GM18511 (cell line): ENCODE data around the gene ZNF365.
"Not testable (repeated sequence)": the region's sequence is repeated elsewhere in the genome, so short reads cannot be mapped to it uniquely, and the experiment has no call there.

Experiments
- ATAC-seq: cut with Tn5 transposase; IDR thresholded peaks from one replicate; pipeline ENCODE4 v1.9.1; 2021; ENCODE audit warnings: mild to moderate bottlenecking, moderate library complexity; ENCODE audit not compliant: unreplicated experiment

ZNF365 gene

GRCh38 chr10:62377026-62377415 is 2.9 kb downstream of the ZNF365 start:
- ATAC-seq, result no peak

DNA sequence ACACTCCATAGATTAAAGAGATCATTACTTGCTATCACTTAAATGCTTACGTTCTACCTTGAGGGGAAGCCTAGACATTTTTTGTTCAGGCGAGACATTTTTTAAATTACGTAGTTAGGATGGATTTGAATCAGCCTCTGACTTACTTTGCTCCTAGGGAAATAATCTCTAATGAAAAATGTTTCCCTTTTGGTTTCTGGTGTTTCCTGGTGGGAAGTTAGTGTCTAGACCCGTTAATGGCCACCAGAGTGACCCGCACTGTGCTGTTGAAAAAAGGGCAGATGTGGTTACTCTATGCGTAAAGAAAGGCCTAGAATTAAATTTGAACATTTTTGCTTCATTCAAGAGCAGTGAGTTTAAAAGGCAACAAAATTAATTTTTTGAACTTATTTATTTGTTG is 3.8 kb downstream of the ZNF365 start:
- ATAC-seq, result no peak

- ATAC-seq, result not testable (repeated sequence)
Observed at GRCh38 chr10:62378877-62379276, 4.7 kb downstream of the ZNF365 start.

DNA sequence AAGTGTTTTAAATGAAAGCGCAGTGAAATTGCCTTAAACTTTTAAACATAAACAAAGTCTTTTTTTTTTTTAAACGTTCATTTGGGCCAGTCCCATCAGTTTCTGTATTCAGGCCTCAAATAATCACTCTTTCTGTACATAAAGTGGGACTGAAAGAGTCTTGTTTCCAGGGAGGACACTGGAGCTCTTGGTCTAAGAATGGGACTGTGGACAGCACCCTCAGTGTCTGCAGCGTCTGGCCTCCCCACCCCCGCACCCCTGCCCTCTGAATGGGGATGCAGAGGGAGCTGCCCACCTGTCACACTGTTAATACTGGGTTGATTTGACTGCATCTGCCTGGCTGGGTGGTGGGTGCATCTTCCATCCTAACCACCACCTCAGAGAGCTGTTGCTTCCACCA is 5.2 kb downstream of the ZNF365 start:
- no peak for ATAC-seq

GRCh38 chr10:62380016-62380415 is 5.8 kb downstream of the ZNF365 start:
- no peak for ATAC-seq

- ATAC-seq, result no peak
Observed at GRCh38 chr10:62381385-62382102, 7.4 kb downstream of the ZNF365 start.

DNA sequence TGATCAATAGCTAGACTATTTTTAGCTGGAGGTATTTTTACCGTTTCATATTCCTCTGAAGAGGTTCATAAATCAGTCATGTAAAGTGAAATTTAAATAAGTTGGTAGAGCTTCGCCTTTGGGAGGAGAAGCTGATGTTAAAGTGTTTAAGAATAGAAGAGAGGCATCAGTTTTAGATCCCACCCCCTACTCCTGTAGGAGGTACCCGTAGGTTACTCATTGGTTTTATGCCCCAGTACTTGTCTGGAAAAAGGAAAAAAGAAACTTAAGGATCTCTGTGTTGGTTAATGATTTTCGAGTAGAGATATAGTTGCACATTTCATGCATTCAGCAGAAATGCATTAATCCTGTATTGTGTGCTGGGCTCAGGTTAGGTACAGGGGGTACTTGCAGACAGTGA is 8.7 kb downstream of the ZNF365 start:
- no peak for ATAC-seq

DNA sequence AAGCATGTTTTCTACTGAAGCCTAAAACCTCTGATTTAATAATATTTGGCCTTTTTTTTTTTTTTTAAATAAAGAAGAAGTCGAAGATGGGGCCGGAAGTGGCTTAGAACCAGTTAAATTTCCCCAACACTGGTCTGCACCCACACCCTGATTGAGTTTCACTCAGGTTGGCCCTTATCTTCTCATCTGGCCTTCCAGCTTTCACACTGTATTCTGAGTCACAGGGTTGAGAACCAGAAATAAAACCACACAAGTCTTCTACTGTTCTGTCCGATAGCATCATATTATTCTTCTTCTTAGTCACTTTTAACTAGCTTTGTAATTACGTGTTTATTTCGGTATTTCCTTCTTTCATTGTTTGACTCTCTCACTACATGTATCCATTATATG is 9.9 kb downstream of the ZNF365 start:
- ATAC-seq, result peak; percentile 91

DNA sequence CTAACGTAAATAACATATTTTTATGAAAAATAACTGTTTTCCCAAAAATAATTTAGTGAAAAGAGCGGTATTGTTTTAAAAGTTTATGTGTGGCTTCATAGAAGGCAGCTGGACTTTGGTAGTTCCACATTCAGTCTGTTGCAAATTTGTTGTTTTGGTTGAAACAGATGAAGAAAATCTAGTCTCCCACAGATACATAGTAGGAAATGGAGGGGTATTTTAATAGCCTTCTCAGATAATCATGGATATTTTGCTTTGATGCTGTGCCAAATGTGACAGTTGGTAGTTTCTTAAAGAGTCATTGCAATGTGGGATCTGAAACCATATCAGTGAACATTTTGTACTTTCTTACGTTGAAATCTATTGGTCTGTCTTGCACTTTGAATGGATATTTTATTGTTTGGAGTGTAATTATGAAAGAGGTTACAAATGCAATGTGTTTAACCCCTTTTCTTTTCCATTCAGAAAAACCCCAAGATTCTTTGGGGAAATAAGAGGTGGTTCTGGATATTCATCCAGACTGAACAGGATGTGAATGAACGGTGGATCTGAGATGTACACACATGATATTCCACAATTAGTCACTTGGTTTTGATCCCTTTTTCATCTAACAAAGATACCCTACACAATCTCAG is 10.4 kb downstream of the ZNF365 start:
- no peak for ATAC-seq

DNA sequence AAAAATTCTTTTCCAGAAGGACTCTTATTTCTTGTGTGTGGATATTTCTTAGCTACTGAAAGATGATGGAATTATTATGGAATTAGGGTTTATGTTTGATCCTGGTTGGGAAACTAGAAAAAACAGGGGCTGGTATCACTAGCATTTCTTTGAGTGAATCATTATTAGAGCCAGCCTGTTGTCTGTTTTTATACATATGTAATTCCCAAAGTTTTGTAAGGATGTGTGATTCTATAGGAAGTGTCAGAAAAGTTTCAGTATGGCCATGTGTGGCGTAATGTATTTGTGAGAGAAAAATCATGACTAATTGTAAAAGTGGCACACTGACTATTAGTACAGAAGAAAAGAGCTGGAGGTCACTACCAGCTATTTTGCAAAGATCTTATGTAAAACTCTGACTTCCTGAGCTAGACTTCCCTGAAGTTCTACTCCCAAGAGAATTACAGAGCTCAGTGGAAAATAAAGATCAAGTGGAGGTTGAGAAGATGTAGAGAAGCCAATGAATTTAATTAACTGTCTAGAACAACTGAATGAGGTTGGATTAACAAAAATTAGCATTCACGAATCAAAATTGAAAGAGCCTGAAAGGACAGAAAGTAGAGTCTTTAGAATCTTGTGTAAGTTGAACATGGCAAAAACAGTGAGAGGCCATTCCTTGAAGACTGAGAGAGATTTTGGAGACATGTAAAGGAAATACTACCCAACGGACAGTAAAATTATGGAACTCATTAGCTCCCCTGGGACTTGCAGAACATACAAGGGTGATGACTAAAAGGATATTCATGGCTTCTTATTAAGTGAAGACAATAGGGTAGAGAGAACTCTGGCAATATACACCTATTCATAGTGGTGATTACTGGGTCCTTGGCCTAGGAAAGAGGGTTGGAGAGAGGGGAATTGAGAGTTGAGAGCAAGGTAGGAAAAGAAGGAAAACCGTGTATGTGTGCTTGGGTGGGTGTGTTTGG is 12.5 kb downstream of the ZNF365 start:
- no peak for ATAC-seq

- ATAC-seq, result no peak
Observed at GRCh38 chr10:62388328-62388727, 14.2 kb downstream of the ZNF365 start.

DNA sequence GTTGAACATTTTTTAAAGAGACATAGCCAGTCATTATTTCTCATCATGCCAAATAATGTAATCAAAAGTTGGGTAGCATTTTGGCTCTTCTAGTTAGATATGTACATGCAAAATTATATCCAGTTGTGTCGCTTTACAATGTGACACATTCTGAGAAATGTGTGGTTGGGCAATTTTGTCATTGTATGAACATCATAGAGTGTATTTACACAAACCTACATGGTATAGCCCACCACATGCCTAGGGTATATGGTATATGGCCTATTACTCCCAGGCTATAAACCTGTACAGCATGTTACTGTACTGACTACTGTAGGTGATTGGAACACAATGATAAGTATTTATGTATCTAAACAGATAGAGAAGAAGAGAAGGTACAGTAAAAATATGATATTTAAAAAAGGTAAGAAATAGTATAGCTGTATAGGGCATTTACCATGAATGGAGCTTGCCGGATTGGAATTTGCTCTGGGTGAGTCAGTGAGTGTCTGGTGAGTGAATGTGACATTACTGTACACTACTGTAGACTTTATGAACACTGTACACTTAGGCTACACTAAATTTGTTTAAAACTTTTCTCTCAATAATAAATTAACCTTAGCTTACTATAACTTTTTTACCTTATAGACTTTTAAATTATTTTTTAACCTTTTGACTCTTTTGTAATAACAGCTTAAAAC is 16.5 kb downstream of the ZNF365 start:
- ATAC-seq, result no peak

DNA sequence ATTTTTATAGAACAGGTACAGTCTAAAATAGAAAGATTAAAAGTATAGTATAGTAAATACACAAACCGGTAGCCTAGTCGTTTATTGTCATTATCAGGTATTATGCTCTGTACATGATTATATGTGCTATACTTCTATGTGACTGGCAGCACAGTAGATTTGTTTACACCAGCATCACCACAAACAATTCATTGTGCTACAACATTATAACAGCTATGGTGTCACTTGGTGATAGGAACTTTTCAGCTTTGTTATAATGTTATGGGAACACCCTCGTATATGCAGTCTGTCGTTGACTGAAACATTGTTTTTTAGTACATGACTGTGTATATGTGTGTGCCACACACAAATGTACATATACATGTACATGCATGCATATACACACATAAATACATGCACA is 19.1 kb downstream of the ZNF365 start:
- no peak for ATAC-seq

GRCh38 chr10:62394556-62395018 is 20.4 kb downstream of the ZNF365 start:
- no peak for ATAC-seq

- ATAC-seq, result no peak
Observed at GRCh38 chr10:62395892-62396291, 21.7 kb downstream of the ZNF365 start.

GRCh38 chr10:62396864-62397263 is 22.7 kb downstream of the ZNF365 start:
- ATAC-seq, result no peak

DNA sequence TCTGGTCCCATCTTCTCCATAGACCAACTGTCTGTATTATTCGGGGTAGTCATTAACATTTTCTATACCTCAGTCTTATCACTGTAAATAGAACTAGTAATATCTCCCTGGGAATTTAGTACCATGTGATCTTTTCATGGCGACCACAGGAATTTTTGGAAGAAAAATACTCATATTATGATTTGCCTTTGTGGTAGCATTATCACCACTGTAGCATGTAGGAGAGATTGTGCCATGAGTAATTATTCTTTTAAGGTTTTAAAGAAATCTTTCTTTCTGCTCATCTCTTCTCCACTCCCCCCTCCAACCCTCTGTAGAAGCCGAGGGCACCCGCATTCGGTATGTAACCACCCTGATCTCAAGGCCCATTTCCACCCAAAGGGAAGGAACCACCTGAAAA is 25.0 kb downstream of the ZNF365 start:
- ATAC-seq, result no peak

DNA sequence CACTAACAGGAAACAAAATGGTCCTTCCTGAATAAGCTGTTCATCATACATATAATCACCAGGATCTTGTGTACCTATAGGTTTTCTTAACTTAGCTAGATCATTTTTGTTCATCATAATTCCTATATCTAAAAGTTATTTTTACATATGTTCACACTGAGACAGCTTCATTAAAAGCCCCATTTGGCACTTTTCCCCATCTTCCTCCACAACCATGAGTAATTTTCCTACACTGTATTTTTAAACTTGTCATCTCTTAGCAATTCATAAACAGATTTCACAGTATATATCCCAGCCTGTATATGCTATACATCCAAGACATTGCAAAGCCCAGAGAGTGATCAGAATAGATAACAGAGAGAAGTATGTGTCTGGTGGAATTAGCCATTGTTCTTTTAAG is 28.3 kb downstream of the ZNF365 start:
- no peak for ATAC-seq

GRCh38 chr10:62410528-62410927 is 36.4 kb downstream of the ZNF365 start:
- ATAC-seq, result not testable (repeated sequence)

DNA sequence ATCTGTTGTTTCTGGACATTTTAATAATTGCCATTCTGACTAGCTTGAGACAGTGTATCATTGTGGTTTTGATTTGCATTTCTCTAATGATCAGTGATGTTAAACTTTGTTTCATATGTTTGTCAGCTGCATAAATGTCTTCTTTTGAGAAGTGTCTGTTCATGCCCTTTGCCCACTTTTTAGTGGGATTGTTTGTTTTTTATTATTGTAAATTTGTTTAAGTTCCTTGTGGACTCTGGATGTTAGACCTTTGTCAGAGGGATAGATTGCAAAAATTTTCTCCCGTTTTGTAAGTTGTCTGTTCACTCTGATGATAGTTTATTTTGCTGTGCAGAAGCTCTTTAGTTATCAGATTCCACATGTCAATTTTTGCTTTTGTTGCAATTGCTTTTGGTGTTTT is 36.8 kb downstream of the ZNF365 start:
- not testable (repeated sequence) for ATAC-seq

- no peak for ATAC-seq
Observed at GRCh38 chr10:62413048-62413447, 38.9 kb downstream of the ZNF365 start.
